OCI-LY7 (cell line): Measurements from ENCODE around the gene SECTM1. TPM values are rescaled to one million over a fixed set of nuclear protein-coding genes. Genes with fewer than 3 reads are reported as not detected.
"Not testable (repeated sequence)": the region's sequence is repeated elsewhere in the genome, so short reads cannot be mapped to it uniquely, and the experiment has no call there.

Experiments used
- Bru-seq: library from RNA; stranded (reverse); fragments of 400-500 nt; gene quantifications from one replicate; lab custom pipeline; 2021; lab: Mats Ljungman, UMichigan
- BruChase-seq, 2 experiments: library from RNA; stranded (reverse); fragments of 400-500 nt; gene quantifications; one replicate each; lab custom pipeline; 2021; lab: Mats Ljungman, UMichigan
- BruUV-seq: library from RNA; stranded (reverse); fragments of 400-500 nt; replicated peaks from 2 replicates; lab custom pipeline; 2021; lab: Mats Ljungman, UMichigan
- CTCF ChIA-PET: fragments of 300-600 bp; sonication (Branson Sonifier 250); formaldehyde crosslinking; loops from one replicate; lab custom pipeline; 2022; ENCODE audit warnings: antibody characterized with exemption; ENCODE audit not compliant: unreplicated experiment; lab: Charles Lee
- POLR2A ChIA-PET: fragments of 300-600 bp; sonication (Branson Sonifier 250); formaldehyde crosslinking; loops from one replicate; lab custom pipeline; 2022; ENCODE audit warnings: antibody characterized with exemption; lab: Charles Lee
- DNase-seq: peaks from one replicate; pipeline ENCODE4 v3.0.0-alpha.2; 2015; ENCODE audit warnings: low spot score
- H2AFZ ChIP-seq: fragments of 200-600 bp; sonication (generic), shearing (Covaris generic); 2 replicates; pipeline ENCODE4 v1.6.1; 2014; ENCODE audit warnings: mild to moderate bottlenecking, antibody characterized with exemption, low read length, moderate library complexity
- H3K27ac ChIP-seq: fragments of 200-600 bp; sonication (generic); 2 replicates; pipeline ENCODE4 v1.5.1; 2014; ENCODE audit warnings: mixed run types, low read depth, mild to moderate bottlenecking, moderate library complexity, low read length, inconsistent platforms; ENCODE audit not compliant: poor library complexity, severe bottlenecking
- H3K36me3 ChIP-seq: fragments of 200-600 bp; sonication (generic); 2 replicates; pipeline ENCODE4 v1.6.1; 2014; ENCODE audit warnings: mild to moderate bottlenecking, antibody characterized with exemption, low read length, moderate library complexity, mixed read lengths; ENCODE audit not compliant: insufficient read depth
- H3K4me1 ChIP-seq: fragments of 200-600 bp; sonication (generic); 2 replicates; pipeline ENCODE4 v1.5.1; 2014; ENCODE audit warnings: mild to moderate bottlenecking, low read length; ENCODE audit not compliant: insufficient read depth, poor library complexity, severe bottlenecking
- H3K4me2 ChIP-seq: fragments of 200-600 bp; sonication (generic); 2 replicates; pipeline ENCODE4 v1.6.1; 2014; ENCODE audit warnings: mild to moderate bottlenecking, low read length
- H3K4me3 ChIP-seq: fragments of 200-600 bp; sonication (generic); 2 replicates; pipeline ENCODE4 v1.5.1; 2014; ENCODE audit warnings: mild to moderate bottlenecking, low read depth, low read length; ENCODE audit not compliant: poor library complexity, severe bottlenecking
- H3K79me2 ChIP-seq: fragments of 200-600 bp; sonication (generic); 2 replicates; pipeline ENCODE4 v1.6.1; 2016; ENCODE audit warnings: low read depth, mild to moderate bottlenecking, low read length, moderate library complexity, mixed read lengths; ENCODE audit not compliant: insufficient read depth
- H3K9me2 ChIP-seq: fragments of 200-600 bp; sonication (generic); 2 replicates; pipeline ENCODE4 v1.6.1; 2016; ENCODE audit warnings: mild to moderate bottlenecking, low read length, mixed read lengths; ENCODE audit not compliant: insufficient read depth
- H3K9me3 ChIP-seq: fragments of 200-600 bp; sonication (generic); 2 replicates; pipeline ENCODE4 v1.6.1; 2014; ENCODE audit warnings: mild to moderate bottlenecking, mixed run types, low read length, mixed read lengths
- H4K20me1 ChIP-seq: fragments of 200-600 bp; sonication (generic); 2 replicates; pipeline ENCODE4 v1.6.1; 2014; ENCODE audit warnings: mild to moderate bottlenecking, antibody characterized with exemption, low read length, moderate library complexity, mixed read lengths; ENCODE audit not compliant: insufficient read depth
- CTCF ChIP-seq: fragments of 200-600 bp; sonication (generic); conservative IDR thresholded peaks from 2 replicates; pipeline ENCODE4 v1.5.1; 2014; ENCODE audit warnings: mild to moderate bottlenecking, antibody characterized with exemption, low read length, moderate library complexity, mixed read lengths
- EZH2phosphoT487 ChIP-seq: fragments of 200-600 bp; sonication (generic); IDR thresholded peaks from 2 replicates; pipeline ENCODE4 v1.6.1; 2018; ENCODE audit warnings: low read depth, borderline replicate concordance, mild to moderate bottlenecking, mixed run types, antibody characterized with exemption, low read length, moderate library complexity, mixed read lengths
- intact Hi-C: fragments of 100-400 bp; cut with micrococcal nuclease; formaldehyde crosslinking; loops from one replicate; pipeline ENCODE4 v1.10.0; 2022; ENCODE audit not compliant: unreplicated experiment
- long read RNA-seq: library from polyadenylated mRNA; stranded (forward); transcript quantifications from one replicate; pipeline ENCODE4 v2.0.0, GENCODE V29; 2022
- total RNA-seq, 2 experiments: library from RNA; depleted of rRNA in 1 of 2; stranded (reverse); fragments of >200 nt in 1 of 2; shearing (Covaris generic) in 1 of 2; gene quantifications; 2 replicates each; pipeline ENCODE4 v1.2.3, GENCODE V29; 2014 to 2022

SECTM1 gene
- not detected in 2 replicates for total RNA-seq (2014; rRNA removed; shearing (Covaris generic))
- total RNA-seq (2022), result not detected in 2 replicates
- not detected for Bru-seq, nascent RNA
- BruChase-seq, experiment 1, labeled RNA remaining after a 6-hour chase, result not detected
- BruChase-seq, experiment 2, labeled RNA remaining after a 2-hour chase, result not detected
- long read RNA-seq, result 0 reads

DNA sequence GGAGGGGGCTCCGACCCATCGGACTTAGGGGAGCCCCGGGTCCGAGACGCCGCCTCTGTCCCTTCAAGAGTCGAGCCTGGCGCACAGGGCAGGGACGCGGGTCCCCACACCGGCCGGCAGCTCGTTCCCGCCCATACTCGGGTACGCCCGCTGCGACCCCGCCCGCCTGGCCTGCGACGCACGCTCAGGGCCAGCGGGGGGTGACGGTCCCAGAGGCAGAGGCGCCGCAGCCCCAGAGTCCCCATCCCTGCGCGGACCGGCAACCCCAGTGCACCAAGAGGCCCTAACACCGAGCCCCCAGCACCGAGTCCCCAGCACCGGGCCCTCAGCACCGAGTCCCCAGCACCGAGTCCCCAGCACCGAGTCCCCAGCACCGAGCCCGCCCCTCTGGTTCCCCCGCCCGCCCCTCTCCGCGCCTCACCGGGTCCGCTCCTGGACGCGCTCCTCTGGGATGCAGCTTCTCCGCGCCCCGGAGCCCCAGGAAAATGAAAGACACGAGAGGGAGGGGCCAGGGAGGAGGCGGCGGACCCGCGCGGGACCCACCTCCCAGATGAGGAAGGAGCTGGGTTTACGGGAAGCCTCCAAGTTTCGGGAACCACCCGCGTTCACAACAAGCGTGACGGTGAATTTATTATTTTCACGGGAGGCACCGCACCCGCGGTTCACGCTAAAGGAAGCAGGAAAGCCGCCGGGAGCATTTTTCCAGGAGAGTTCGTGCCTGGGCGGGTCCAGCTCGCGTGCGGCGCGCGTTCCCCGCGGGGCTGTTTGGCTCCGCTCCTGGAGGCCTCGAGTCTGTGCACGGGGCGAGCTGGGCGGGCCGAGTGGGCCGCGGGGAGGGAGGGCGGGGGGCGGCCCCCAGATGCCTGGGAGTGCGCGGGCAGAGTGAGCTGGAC, at the start of gene SECTM1:
Gene SECTM1 (minus strand): TSS at position 488 of the 893 bp plus-strand sequence. CDS start 6,526 bp downstream, outside the sequence.
- no peaks in the 10 kb centered on the region for H4K20me1 ChIP-seq
- no peaks in the 10 kb centered on the region for H3K9me2 ChIP-seq
- intact Hi-C loops, result no loop called here
- no peaks in the 10 kb centered on the region for H3K9me3 ChIP-seq
- peak within 1 kb of the TSS; percentile 68 for H3K4me2 ChIP-seq
- no TSS peak for BruUV-seq
- H3K4me1 ChIP-seq, result peaks cover 26% of the 10 kb centered on the region
- peak within 1 kb of the TSS; percentile 57 for H3K4me3 ChIP-seq
- no peak for DNase-seq
- peak within 1 kb of the TSS; percentile 76 for H2AFZ ChIP-seq
- CTCF ChIA-PET, result no interaction called here
- H3K27ac ChIP-seq, result no peak within 1 kb of the TSS
- H3K36me3 ChIP-seq, result no peaks in the 10 kb centered on the region
- POLR2A ChIA-PET, result no interaction called here
- H3K79me2 ChIP-seq, result no peaks in the 10 kb centered on the region
- TF ChIP-seq EZH2phosphoT487, result no peak

DNA sequence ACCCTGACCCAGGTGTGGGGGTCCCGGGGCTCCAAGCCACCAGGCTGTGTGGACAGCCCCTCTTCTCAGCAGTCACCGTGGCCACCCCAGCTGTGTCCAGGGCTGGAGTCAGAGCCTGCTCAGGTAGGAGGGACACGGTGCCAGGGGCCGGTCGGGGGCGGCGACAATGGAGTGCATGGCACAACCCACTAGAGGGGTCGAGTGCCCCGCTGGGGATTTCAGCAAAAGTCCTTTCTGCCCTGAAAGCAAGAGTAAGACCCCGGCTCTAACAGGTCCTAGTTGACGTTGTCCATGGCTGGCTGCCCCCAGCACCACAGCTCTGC, 49.3 kb upstream of the SECTM1 start:
- POLR2A ChIA-PET, result no interaction called here
- CTCF ChIA-PET, result no interaction called here

GRCh38 chr17:82382220-82382932, 48.8 kb upstream of the SECTM1 start:
- POLR2A ChIA-PET, result interaction anchor here (0.7 kb wide), 1 partner anchor 10 kb away, joined by 5 read pairs; no protein-coding TSS in a partner anchor
- BruUV-seq, result not testable (repeated sequence)

More for the DNA sequence above, 49.3 kb upstream of the SECTM1 start:
- Histone ChIP-seq H3K4me3 (no peak overlapping the region), H3K27ac (no peak overlapping the region), H2AFZ (no peak overlapping the region), H3K9me2 (no peaks in the 10 kb centered on the region), H3K79me2 (no peaks in the 10 kb centered on the region), H3K36me3 (no peaks in the 10 kb centered on the region), H3K4me2 (no peak overlapping the region), H4K20me1 (no peaks in the 10 kb centered on the region), H3K4me1 (peaks cover 8% of the 10 kb centered on the region), H3K9me3 (no peaks in the 10 kb centered on the region)
- no peak for DNase-seq
- BruUV-seq, result no TSS peak
- intact Hi-C loops, result no loop called here
- TF ChIP-seq EZH2phosphoT487, result no peak
- no peak for TF ChIP-seq CTCF

DNA sequence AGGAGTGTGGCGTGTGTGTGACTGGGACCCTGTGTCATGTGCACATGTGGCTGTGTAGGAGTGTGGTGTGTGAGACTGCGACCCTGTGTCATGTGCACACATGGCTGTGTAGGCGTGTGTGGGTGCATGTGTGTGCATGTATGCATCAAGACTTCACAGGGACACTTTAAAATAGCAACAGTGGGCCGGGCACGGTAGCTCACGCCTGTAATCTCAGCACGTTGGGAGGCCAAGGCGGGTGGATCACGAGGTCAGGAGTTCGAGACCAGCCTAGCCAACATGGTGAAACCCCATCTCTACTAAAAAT, 48.1 kb upstream of the SECTM1 start:
- H3K9me2 ChIP-seq, H3K27ac ChIP-seq, intact Hi-C loops, H3K36me3 ChIP-seq, BruUV-seq, H4K20me1 ChIP-seq, H3K4me2 ChIP-seq, H3K4me1 ChIP-seq, H3K9me3 ChIP-seq, DNase-seq, H2AFZ ChIP-seq, H3K79me2 ChIP-seq, H3K4me3 ChIP-seq, CTCF ChIA-PET: not testable (repeated sequence)
- POLR2A ChIA-PET, result interaction anchor here (0.7 kb wide), 1 partner anchor 9 kb away, joined by 5 read pairs; no protein-coding TSS in a partner anchor

More at GRCh38 chr17:82382220-82382932, 48.8 kb upstream of the SECTM1 start:
- H3K79me2 ChIP-seq, DNase-seq, H3K36me3 ChIP-seq, H2AFZ ChIP-seq, CTCF ChIA-PET, H3K27ac ChIP-seq, H3K4me3 ChIP-seq, H3K9me2 ChIP-seq, H4K20me1 ChIP-seq, H3K4me2 ChIP-seq, H3K4me1 ChIP-seq, H3K9me3 ChIP-seq, intact Hi-C loops: not testable (repeated sequence)
